Natural killer cell (primary cell): ENCODE results near the gene RBP5. TPM values are rescaled to one million over a fixed set of nuclear protein-coding genes. Genes with fewer than 3 reads are reported as not detected.

Experiments
- ATAC-seq, 3 donors: fragments of 150-1000 bp in 2 of 3; fragments of 200-7000 bp in 1 of 3; cut with Tn5 transposase; 1 replicate in 1 of 3; 2 replicates in 2 of 3; pipeline ENCODE4 v1.10.0; 2021; ENCODE audit warnings: mild to moderate bottlenecking in 2 of 3, moderate library complexity in 2 of 3
- DNase-seq, 2 donors: peaks; one replicate each; pipeline versions ENCODE4 v3.0.0 to v3.0.0-alpha.2; 2013 to 2021; ENCODE audit warnings: mixed read lengths in 1 of 2
- H3K27ac ChIP-seq: one replicate; pipeline ENCODE4 v1.5.1; 2013; ENCODE audit warnings: mild to moderate bottlenecking, low read length
- H3K27me3 ChIP-seq: one replicate; pipeline ENCODE4 v1.6.1; 2013; ENCODE audit warnings: low read length; ENCODE audit not compliant: control insufficient read depth, insufficient read depth
- H3K36me3 ChIP-seq: one replicate; pipeline ENCODE4 v1.6.1; 2013; ENCODE audit warnings: low read length; ENCODE audit not compliant: control insufficient read depth, insufficient read depth
- H3K4me1 ChIP-seq: one replicate; pipeline ENCODE4 v1.6.1; 2013; ENCODE audit warnings: low read length; ENCODE audit not compliant: control insufficient read depth, insufficient read depth
- H3K4me3 ChIP-seq: one replicate; pipeline ENCODE4 v1.5.1; 2013; ENCODE audit warnings: low read length
- H3K9me3 ChIP-seq: one replicate; pipeline ENCODE4 v1.6.1; 2013; ENCODE audit warnings: low read length; ENCODE audit not compliant: control insufficient read depth, insufficient read depth
- H3K27ac Mint-ChIP-seq, 2 donors: one replicate each; pipeline ENCODE4 v1.8.0; 2022; ENCODE audit warnings: mild to moderate bottlenecking in 2 of 2, mixed read lengths in 2 of 2, moderate library complexity in 1 of 2
- H3K27me3 Mint-ChIP-seq, 2 donors: one replicate each; pipeline ENCODE4 v1.8.0; 2022; ENCODE audit warnings: low read depth in 2 of 2, mixed read lengths in 2 of 2
- H3K36me3 Mint-ChIP-seq: one replicate; pipeline ENCODE4 v1.8.0; 2022; ENCODE audit warnings: mixed read lengths
- H3K4me1 Mint-ChIP-seq, 2 donors: one replicate each; pipeline ENCODE4 v1.8.0; 2022; ENCODE audit warnings: mixed read lengths in 2 of 2
- H3K4me3 Mint-ChIP-seq: one replicate; pipeline ENCODE4 v1.8.0; 2022; ENCODE audit warnings: mild to moderate bottlenecking, moderate library complexity, mixed read lengths
- H3K9me3 Mint-ChIP-seq, 2 donors: one replicate each; pipeline ENCODE4 v1.8.0; 2022; ENCODE audit warnings: mixed read lengths in 2 of 2
- CTCF ChIP-seq: fragments of 200-600 bp; IDR thresholded peaks from one replicate; pipeline ENCODE4 v1.8.0; 2022; ENCODE audit warnings: antibody characterized with exemption
- WGBS: methylation state at CpG from one replicate; pipeline ENCODE4 v1.1.7; 2013; ENCODE audit warnings: missing lambda C conversion rate; ENCODE audit not compliant: insufficient coverage; 5-methylcytosine and 5-hydroxymethylcytosine counted together
- intact Hi-C: fragments of 100-400 bp; cut with micrococcal nuclease; formaldehyde crosslinking; loops from one replicate; pipeline ENCODE4 v1.14.2; 2022
- total RNA-seq, 4 donors: library from RNA; stranded (reverse); fragments of 120-200 nt in 1 of 4; gene quantifications; one replicate each; pipeline versions ENCODE4 v1.2.3 to v1.2.4, GENCODE V29; 2013 to 2022

The RBP5 gene
- total RNA-seq, 3 donors from 2014 or later (not counting 1 experiment from before 2014, with no cell fraction given) = not detected

GRCh38 chr12:7093892-7094291 is 34.8 kb downstream of the RBP5 start:
- no peaks in the 10 kb centered on the region for H3K27me3 Mint-ChIP-seq
- Histone ChIP-seq H3K27ac (no peak overlapping the region), H3K36me3 (peaks cover 5% of the 10 kb centered on the region), H3K9me3 (no peaks in the 10 kb centered on the region), H3K4me3 (no peak overlapping the region), H3K4me1 (peaks cover 12% of the 10 kb centered on the region), H3K27me3 (no peaks in the 10 kb centered on the region)
- no peak for DNase-seq
- no peak for TF ChIP-seq CTCF
- H3K4me3 Mint-ChIP-seq = no peak overlapping the region
- H3K9me3 Mint-ChIP-seq = no peaks in the 10 kb centered on the region
- no peak for ATAC-seq
- H3K36me3 Mint-ChIP-seq = no peaks in the 10 kb centered on the region
- H3K27ac Mint-ChIP-seq = no peak overlapping the region
- H3K4me1 Mint-ChIP-seq = peaks cover 0 to 22% of the 10 kb centered on the region in 2 donors
- intact Hi-C loops = loop anchor here (5.0 kb wide), 1 partner anchor 77 kb away; the partner anchor contains the start of gene LPCAT3
- WGBS = 90% methylated on average over 9 of the region's 10 CpGs

GRCh38 chr12:7093486-7093885 is 35.2 kb downstream of the RBP5 start:
- H3K9me3 ChIP-seq = no peaks in the 10 kb centered on the region
- H3K27me3 Mint-ChIP-seq = no peaks in the 10 kb centered on the region
- peaks cover 12% of the 10 kb centered on the region for H3K4me1 ChIP-seq
- no peaks in the 10 kb centered on the region for H3K36me3 Mint-ChIP-seq
- 72% methylated on average over 5 of the region's 5 CpGs for WGBS
- intact Hi-C loops = loop anchor here (5.0 kb wide), 1 partner anchor 76 kb away; the partner anchor contains the start of gene LPCAT3
- H3K4me1 Mint-ChIP-seq = peaks cover 0 to 22% of the 10 kb centered on the region in 2 donors
- H3K9me3 Mint-ChIP-seq = no peaks in the 10 kb centered on the region
- H3K36me3 ChIP-seq = peaks cover 4% of the 10 kb centered on the region
- no peak overlapping the region for H3K27ac ChIP-seq
- H3K27me3 ChIP-seq = no peaks in the 10 kb centered on the region
- ATAC-seq (no peak), DNase-seq (no peak)
- H3K4me3 Mint-ChIP-seq = no peak overlapping the region
- H3K4me3 ChIP-seq = no peak overlapping the region
- H3K27ac Mint-ChIP-seq = no peak overlapping the region
- no peak for TF ChIP-seq CTCF

- peaks cover 0 to 22% of the 10 kb centered on the region in 2 donors for H3K4me1 Mint-ChIP-seq
Measured at GRCh38 chr12:7092986-7093460, 35.7 kb downstream of the RBP5 start.

More at GRCh38 chr12:7092986-7093460, 35.7 kb downstream of the RBP5 start:
- Histone ChIP-seq H3K4me1 (peaks cover 12% of the 10 kb centered on the region), H3K27me3 (no peaks in the 10 kb centered on the region), H3K9me3 (no peaks in the 10 kb centered on the region), H3K4me3 (no peak overlapping the region), H3K36me3 (no peaks in the 10 kb centered on the region), H3K27ac (no peak overlapping the region)
- H3K4me3 Mint-ChIP-seq = no peak overlapping the region
- H3K27me3 Mint-ChIP-seq = no peaks in the 10 kb centered on the region
- intact Hi-C loops = loop anchor here (1.0 to 5.0 kb wide), 3 partner anchors 76 to 224 kb away; partner anchors contain the start of gene LPCAT3
- H3K9me3 Mint-ChIP-seq = no peaks in the 10 kb centered on the region
- DNase-seq (no peak), ATAC-seq (peak in 1 of 3 donors; percentile 12)
- 84% methylated on average over 7 of the region's 8 CpGs for WGBS
- no peak for TF ChIP-seq CTCF
- H3K27ac Mint-ChIP-seq = no peak overlapping the region
- H3K36me3 Mint-ChIP-seq = no peaks in the 10 kb centered on the region
